ENCODE results near the gene CYP2J2. TPM values are rescaled to one million over a fixed set of nuclear protein-coding genes. Genes with fewer than 3 reads are reported as not detected.
A peak's percentile ranks its signal among the peaks of the same experiment; 100 is the strongest.
"Not testable (repeated sequence)": the region's sequence is repeated elsewhere in the genome, so short reads cannot be mapped to it uniquely, and the experiment has no call there.

Gene CYP2J2
- polyA plus RNA-seq, 6 donors from 2014 or later, result 0.13 to 1.2 (median 0.79) TPM; not detected in 2

DNA sequence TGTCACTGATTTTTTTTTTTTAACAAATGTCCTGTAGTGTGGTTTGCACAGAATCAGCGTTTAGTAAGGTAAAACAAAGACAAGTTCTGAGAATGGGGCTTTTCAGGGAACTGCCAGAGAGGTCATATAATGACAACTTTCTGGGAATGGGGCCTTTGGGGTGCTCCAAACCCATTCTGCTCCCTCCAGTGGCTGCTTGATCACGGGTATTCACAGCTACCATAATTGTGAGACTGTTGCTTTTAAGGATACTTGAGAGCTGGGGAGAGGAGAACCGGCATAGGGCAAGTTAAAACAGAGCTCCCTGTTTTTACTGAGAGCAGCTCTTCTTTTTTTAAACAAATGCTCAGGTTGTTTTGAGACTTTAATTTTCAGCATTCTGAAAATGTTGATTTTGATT is 48.2 kb downstream of the CYP2J2 start:
- ATAC-seq (ENCODE audit: low read depth in 2 of 2), result no peak
- no peak overlapping the region for H3K27ac Mint-ChIP-seq
- H3K27me3 Mint-ChIP-seq, result peaks cover 0 to 11% (median 8%) of the 10 kb centered on the region in 3 donors
- H3K4me3 Mint-ChIP-seq, result no peak overlapping the region
- H3K9me3 Mint-ChIP-seq, result peaks cover 5 to 27% (median 18%) of the 10 kb centered on the region in 7 donors
- no peaks in the 10 kb centered on the region for H3K4me1 Mint-ChIP-seq
- peaks cover 7 to 19% of the 10 kb centered on the region in 2 donors for H3K36me3 Mint-ChIP-seq
- no peak for DNase-seq

DNA sequence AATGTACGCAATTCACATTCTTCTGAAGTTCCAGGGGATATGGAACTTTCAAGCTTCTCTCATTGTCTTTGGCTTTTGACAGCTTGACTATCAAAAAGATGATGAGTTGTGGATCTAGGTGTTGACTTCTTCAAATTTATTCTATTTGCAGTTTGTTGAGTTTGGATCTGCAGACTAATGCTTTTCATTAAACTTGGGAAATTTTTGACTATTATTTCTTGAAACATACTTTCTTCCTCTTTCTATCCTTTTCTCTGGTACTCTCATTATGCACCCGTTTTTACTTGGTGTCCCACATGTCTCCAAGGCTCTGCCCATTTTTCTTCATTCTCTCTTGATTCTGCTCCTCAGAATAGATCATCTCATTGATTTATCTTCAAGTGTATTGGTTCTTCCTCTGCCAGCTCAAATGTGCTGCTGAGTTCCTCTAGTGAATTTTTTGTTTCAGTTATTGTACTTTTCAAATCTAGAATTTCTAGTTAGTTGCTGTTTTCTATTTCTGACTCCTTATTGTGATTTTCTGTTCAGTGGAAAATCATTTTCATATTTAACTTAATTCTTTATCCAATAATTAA is 49.4 kb downstream of the CYP2J2 start:
- Mint-ChIP-seq H3K4me3 (no peak overlapping the region), H3K27me3 (peaks cover 0 to 7% (median 0%) of the 10 kb centered on the region in 3 donors), H3K36me3 (peaks cover 7 to 26% of the 10 kb centered on the region in 2 donors), H3K4me1 (no peaks in the 10 kb centered on the region), H3K9me3 (peaks cover 5 to 27% (median 18%) of the 10 kb centered on the region in 7 donors), H3K27ac (peak overlapping the region in 1 of 6 donors; percentile 81)
- ATAC-seq (ENCODE audit: low read depth in 2 of 2) (no peak), DNase-seq (no peak)

- no peak overlapping the region for H3K4me3 Mint-ChIP-seq
- no peak for DNase-seq
- H3K27ac Mint-ChIP-seq, result no peak overlapping the region
- H3K27me3 Mint-ChIP-seq, result no peaks in the 10 kb centered on the region
- H3K4me1 Mint-ChIP-seq, result no peaks in the 10 kb centered on the region
- peaks cover 0 to 11% (median 5%) of the 10 kb centered on the region in 7 donors for H3K9me3 Mint-ChIP-seq
- no peak for ATAC-seq (ENCODE audit: low read depth in 2 of 2)
- peaks cover 0 to 41% of the 10 kb centered on the region in 2 donors for H3K36me3 Mint-ChIP-seq
These were observed 54.8 kb downstream of the CYP2J2 start for GRCh38 chr1:59871746-59872145.

- H3K36me3 Mint-ChIP-seq, result peaks cover 8 to 27% of the 10 kb centered on the region in 2 donors
- no peaks in the 10 kb centered on the region for H3K4me1 Mint-ChIP-seq
These were observed 60.1 kb downstream of the CYP2J2 start for GRCh38 chr1:59866462-59866861.

GRCh38 chr1:59857679-59858354 is 68.8 kb downstream of the CYP2J2 start:
- no peak for DNase-seq

More at GRCh38 chr1:59866462-59866861, 60.1 kb downstream of the CYP2J2 start:
- DNase-seq (no peak), ATAC-seq (ENCODE audit: low read depth in 2 of 2) (no peak)
- Mint-ChIP-seq H3K27me3 (no peaks in the 10 kb centered on the region), H3K27ac (no peak overlapping the region), H3K4me3 (no peak overlapping the region), H3K9me3 (no peaks in the 10 kb centered on the region)

DNA sequence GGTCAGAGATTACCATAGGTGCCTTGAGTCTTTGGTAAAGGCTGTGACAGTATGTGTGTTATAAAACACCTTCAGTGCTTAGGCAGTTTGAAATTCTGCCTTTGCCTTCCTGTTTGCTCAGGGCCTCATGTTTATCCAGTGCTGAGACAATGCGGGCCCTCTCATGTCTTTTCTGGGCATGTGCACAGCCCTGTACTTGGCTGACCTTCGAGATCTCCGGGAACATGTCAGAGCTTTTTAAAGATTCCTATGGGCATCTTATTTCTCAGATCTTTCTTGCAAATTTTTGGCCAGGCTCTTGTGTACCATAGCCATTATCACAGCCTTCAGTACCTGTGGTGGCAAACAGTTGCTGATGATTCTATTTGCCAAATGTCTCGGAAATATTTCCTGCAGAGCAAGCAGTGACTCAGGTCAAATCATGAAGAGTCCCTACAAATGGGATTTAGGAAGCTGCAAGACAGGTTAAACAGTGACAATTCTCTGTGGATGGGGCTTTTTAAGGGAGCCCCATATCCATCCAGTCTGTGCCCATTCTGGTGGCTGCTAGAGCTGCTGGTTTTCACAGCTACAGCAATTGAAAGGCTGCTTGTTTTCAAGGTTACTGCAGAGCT is 69.7 kb downstream of the CYP2J2 start:
- no peaks in the 10 kb centered on the region for H3K4me1 Mint-ChIP-seq
- no peak overlapping the region for H3K27ac Mint-ChIP-seq
- no peaks in the 10 kb centered on the region for H3K27me3 Mint-ChIP-seq
- peaks cover 3 to 8% (median 7%) of the 10 kb centered on the region in 7 donors for H3K9me3 Mint-ChIP-seq
- H3K36me3 Mint-ChIP-seq, result peaks cover 12 to 19% of the 10 kb centered on the region in 2 donors
- H3K4me3 Mint-ChIP-seq, result no peak overlapping the region
- ATAC-seq (ENCODE audit: low read depth in 2 of 2), result no peak
- DNase-seq, result no peak

More at GRCh38 chr1:59857679-59858354, 68.8 kb downstream of the CYP2J2 start:
- Mint-ChIP-seq H3K4me3 (no peak overlapping the region), H3K9me3 (peaks cover 3 to 8% (median 7%) of the 10 kb centered on the region in 7 donors), H3K4me1 (no peaks in the 10 kb centered on the region), H3K27me3 (no peaks in the 10 kb centered on the region), H3K27ac (no peak overlapping the region), H3K36me3 (peaks cover 12 to 20% of the 10 kb centered on the region in 2 donors)
- no peak for ATAC-seq (ENCODE audit: low read depth in 2 of 2)

- H3K4me3 Mint-ChIP-seq; H3K27me3 Mint-ChIP-seq; H3K4me1 Mint-ChIP-seq; DNase-seq; H3K27ac Mint-ChIP-seq; ATAC-seq (ENCODE audit: low read depth in 2 of 2); H3K9me3 Mint-ChIP-seq: not testable (repeated sequence)
- H3K36me3 Mint-ChIP-seq, result peaks cover 12 to 19% of the 10 kb centered on the region in 2 donors
These were observed 71.3 kb downstream of the CYP2J2 start for GRCh38 chr1:59855297-59855696.

DNA sequence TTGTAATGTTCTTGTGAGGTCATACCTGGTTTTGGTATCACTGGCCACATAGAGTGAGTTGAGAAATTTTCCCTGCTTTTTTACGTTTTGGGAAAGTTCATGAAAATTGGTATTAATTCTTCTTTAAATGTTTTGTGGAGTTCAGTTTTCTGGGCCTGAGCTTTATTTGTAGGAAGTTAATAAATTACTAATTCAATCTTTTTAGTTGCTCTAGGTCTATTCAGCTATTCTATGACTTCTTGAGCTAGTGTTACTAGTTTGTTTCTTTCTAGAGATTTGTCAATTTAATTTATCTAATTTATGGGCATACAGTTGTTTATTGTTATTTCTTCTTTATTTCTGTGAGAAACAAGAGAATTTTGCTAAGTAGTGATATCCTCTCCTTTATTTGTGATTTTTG is 74.5 kb downstream of the CYP2J2 start:
- Mint-ChIP-seq H3K36me3 (peaks cover 9 to 17% of the 10 kb centered on the region in 2 donors), H3K4me1 (no peaks in the 10 kb centered on the region), H3K4me3 (no peak overlapping the region)

GRCh38 chr1:59846895-59847282 is 79.7 kb downstream of the CYP2J2 start:
- Mint-ChIP-seq H3K4me1 (no peaks in the 10 kb centered on the region), H3K27ac (peak overlapping the region in 1 of 6 donors; percentile 59), H3K36me3 (peaks cover 7 to 19% of the 10 kb centered on the region in 2 donors), H3K4me3 (no peak overlapping the region), H3K9me3 (no peaks in the 10 kb centered on the region), H3K27me3 (no peaks in the 10 kb centered on the region)
- ATAC-seq (ENCODE audit: low read depth in 2 of 2), result no peak
- DNase-seq, result no peak

More for the DNA sequence above, 74.5 kb downstream of the CYP2J2 start:
- peaks cover 3 to 8% (median 7%) of the 10 kb centered on the region in 7 donors for H3K9me3 Mint-ChIP-seq
- H3K27me3 Mint-ChIP-seq, result no peaks in the 10 kb centered on the region
- ATAC-seq (ENCODE audit: low read depth in 2 of 2) (no peak), DNase-seq (no peak)
- H3K27ac Mint-ChIP-seq, result no peak overlapping the region

- Mint-ChIP-seq H3K27me3 (no peaks in the 10 kb centered on the region), H3K9me3 (no peaks in the 10 kb centered on the region), H3K4me3 (no peak overlapping the region), H3K36me3 (peaks cover 7 to 22% of the 10 kb centered on the region in 2 donors), H3K4me1 (no peaks in the 10 kb centered on the region), H3K27ac (peak overlapping the region in 1 of 6 donors; percentile 59)
- ATAC-seq (ENCODE audit: low read depth in 2 of 2) (no peak), DNase-seq (no peak)
These were observed 80.2 kb downstream of the CYP2J2 start for GRCh38 chr1:59846209-59846894.

DNA sequence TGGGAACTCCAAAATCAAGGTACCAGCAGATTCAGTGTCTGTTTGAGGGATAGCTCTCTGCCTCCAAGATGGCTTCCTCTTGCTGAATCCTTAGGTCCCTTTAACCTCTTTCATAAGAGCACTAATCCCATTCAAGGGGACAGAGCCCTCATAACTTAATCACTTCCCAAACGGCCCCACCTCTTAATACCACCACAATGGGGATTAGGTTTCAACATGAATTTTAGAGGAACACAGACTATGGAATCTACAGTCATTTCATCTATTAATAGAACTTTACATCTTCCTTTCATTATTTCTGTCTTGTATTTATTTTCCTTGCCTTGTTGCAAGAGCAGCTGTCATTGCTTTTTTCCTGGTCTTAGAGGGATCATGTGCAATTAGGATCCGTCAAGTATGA is 81.5 kb downstream of the CYP2J2 start:
- Mint-ChIP-seq H3K27ac (peak overlapping the region in 1 of 6 donors; percentile 29), H3K36me3 (peaks cover 7 to 32% of the 10 kb centered on the region in 2 donors), H3K27me3 (no peaks in the 10 kb centered on the region), H3K4me3 (no peak overlapping the region), H3K4me1 (no peaks in the 10 kb centered on the region), H3K9me3 (no peaks in the 10 kb centered on the region)
- no peak for DNase-seq
- no peak for ATAC-seq (ENCODE audit: low read depth in 2 of 2)

Data from naive B cell (primary cell).